ENCODE measurements around the gene PPP1R12B.
"Not testable (repeated sequence)": the region's sequence is repeated elsewhere in the genome, so short reads cannot be mapped to it uniquely, and the experiment has no call there.

Gene PPP1R12B

GRCh38 chr1:202405928-202406327 lies 57.4 kb downstream of the PPP1R12B start:
- no peak for DNase-seq (ENCODE audit: low spot score)

GRCh38 chr1:202406896-202407295 lies 58.4 kb downstream of the PPP1R12B start:
- DNase-seq (ENCODE audit: low spot score) = not testable (repeated sequence)

GRCh38 chr1:202407378-202407777 lies 58.9 kb downstream of the PPP1R12B start:
- DNase-seq (ENCODE audit: low spot score) = not testable (repeated sequence)

GRCh38 chr1:202410251-202410650 lies 61.8 kb downstream of the PPP1R12B start:
- not testable (repeated sequence) for DNase-seq (ENCODE audit: low spot score)

- peak; percentile 26 for DNase-seq (ENCODE audit: low spot score)
These were observed 62.4 kb downstream of the PPP1R12B start for GRCh38 chr1:202410854-202411357.

- no peak for DNase-seq (ENCODE audit: low spot score)
These were observed 62.9 kb downstream of the PPP1R12B start for GRCh38 chr1:202411422-202411821.

GRCh38 chr1:202412421-202412820 lies 63.9 kb downstream of the PPP1R12B start:
- not testable (repeated sequence) for DNase-seq (ENCODE audit: low spot score)

GRCh38 chr1:202416641-202417040 lies 68.1 kb downstream of the PPP1R12B start:
- DNase-seq (ENCODE audit: low spot score) = peak; percentile 64

GRCh38 chr1:202417141-202417540 lies 68.6 kb downstream of the PPP1R12B start:
- not testable (repeated sequence) for DNase-seq (ENCODE audit: low spot score)

- peak; percentile 61 for DNase-seq (ENCODE audit: low spot score)
These were observed 69.3 kb downstream of the PPP1R12B start for GRCh38 chr1:202417762-202418201.

- DNase-seq (ENCODE audit: low spot score) = not testable (repeated sequence)
These were observed 71.2 kb downstream of the PPP1R12B start for GRCh38 chr1:202419731-202420130.

GRCh38 chr1:202420422-202421094 lies 72.1 kb downstream of the PPP1R12B start:
- not testable (repeated sequence) for DNase-seq (ENCODE audit: low spot score)

- not testable (repeated sequence) for DNase-seq (ENCODE audit: low spot score)
These were observed 74.2 kb downstream of the PPP1R12B start for GRCh38 chr1:202422709-202423108.

- DNase-seq (ENCODE audit: low spot score) = not testable (repeated sequence)
These were observed 75.8 kb downstream of the PPP1R12B start for GRCh38 chr1:202424260-202424659.

- DNase-seq (ENCODE audit: low spot score) = not testable (repeated sequence)
These were observed 81.6 kb downstream of the PPP1R12B start for GRCh38 chr1:202430111-202430510.

- not testable (repeated sequence) for DNase-seq (ENCODE audit: low spot score)
These were observed 83.8 kb downstream of the PPP1R12B start for GRCh38 chr1:202432338-202432737.

GRCh38 chr1:202433155-202434043 lies 84.9 kb downstream of the PPP1R12B start:
- no peak for DNase-seq (ENCODE audit: low spot score)

- no peak for DNase-seq (ENCODE audit: low spot score)
These were observed 85.6 kb downstream of the PPP1R12B start for GRCh38 chr1:202434059-202434458.

GRCh38 chr1:202438393-202439174 lies 90.1 kb downstream of the PPP1R12B start:
- no peak for DNase-seq (ENCODE audit: low spot score)

- no peak for DNase-seq (ENCODE audit: low spot score)
These were observed 90.8 kb downstream of the PPP1R12B start for GRCh38 chr1:202439308-202439707.

GRCh38 chr1:202448140-202448539 lies 99.6 kb downstream of the PPP1R12B start:
- not testable (repeated sequence) for DNase-seq (ENCODE audit: low spot score)

GRCh38 chr1:202451641-202452040 lies 103.1 kb downstream of the PPP1R12B start:
- not testable (repeated sequence) for DNase-seq (ENCODE audit: low spot score)

Data from Ammon's horn (tissue), 1 donor.